GM18526 (cell line): ENCODE measurements around the gene XYLT1.

Experiments used
- POLR2A ChIP-seq: IDR thresholded peaks from 3 replicates; pipeline ENCODE4 v1.6.1; 2011; ENCODE audit not compliant: insufficient read length; ENCODE audit errors: extremely low read depth

The XYLT1 gene

GRCh38 chr16:17467923-17468540, 2.7 kb downstream of the XYLT1 start:
- TF ChIP-seq POLR2A = no peak

- TF ChIP-seq POLR2A = no peak
These were observed 3.9 kb downstream of the XYLT1 start for GRCh38 chr16:17466876-17467275.

GRCh38 chr16:17465460-17465859, 5.3 kb downstream of the XYLT1 start:
- TF ChIP-seq POLR2A = no peak

- no peak for TF ChIP-seq POLR2A
These were observed 7.4 kb downstream of the XYLT1 start for GRCh38 chr16:17463335-17463734.

GRCh38 chr16:17461951-17462729, 8.6 kb downstream of the XYLT1 start:
- no peak for TF ChIP-seq POLR2A

- no peak for TF ChIP-seq POLR2A
These were observed 9.9 kb downstream of the XYLT1 start for GRCh38 chr16:17460890-17461289.

GRCh38 chr16:17459903-17460521, 10.7 kb downstream of the XYLT1 start:
- TF ChIP-seq POLR2A = no peak

- TF ChIP-seq POLR2A = no peak
These were observed 12.8 kb downstream of the XYLT1 start for GRCh38 chr16:17457997-17458396.

- TF ChIP-seq POLR2A = no peak
These were observed 13.2 kb downstream of the XYLT1 start for GRCh38 chr16:17457513-17457912.

- no peak for TF ChIP-seq POLR2A
These were observed 16.5 kb downstream of the XYLT1 start for GRCh38 chr16:17454162-17454730.

GRCh38 chr16:17453364-17454038, 17.3 kb downstream of the XYLT1 start:
- no peak for TF ChIP-seq POLR2A

GRCh38 chr16:17452922-17453321, 17.8 kb downstream of the XYLT1 start:
- no peak for TF ChIP-seq POLR2A

GRCh38 chr16:17451843-17452242, 18.9 kb downstream of the XYLT1 start:
- no peak for TF ChIP-seq POLR2A

- TF ChIP-seq POLR2A = no peak
These were observed 20.5 kb downstream of the XYLT1 start for GRCh38 chr16:17450291-17450690.
